Mesangial cell (primary cell): ENCODE measurements around the gene LACTBL1. TPM values are rescaled to one million over a fixed set of nuclear protein-coding genes. Genes with fewer than 3 reads are reported as not detected.

Experiments
- total RNA-seq: library from RNA; depleted of rRNA; stranded (reverse); fragments of >200 nt; gene quantifications from 2 replicates; pipeline ENCODE4 v1.2.3, GENCODE V29; 2015

Gene LACTBL1
- total RNA-seq = not detected in 2 replicates

GRCh38 chr1:22972760-22973159 lies at the start of gene LACTBL1:
Gene LACTBL1, minus strand, starts transcription at chr1:22972866. Its CDS starts 550 bp downstream, at chr1:22972316.

GRCh38 chr1:23019094-23019862 lies 46.6 kb upstream of the LACTBL1 start, which contains the start of gene KDM1A:
Gene KDM1A, plus strand, starts transcription at chr1:23019468. Its CDS starts 129 bp downstream, at chr1:23019597.

Other genes with a start within 250 kb of the LACTBL1 start
- gene TEX46, start 43.0 kb upstream of the LACTBL1 start, total RNA-seq = not detected in 2 replicates
- 75.8 and 127 TPM in 2 replicates for gene KDM1A, start 46.6 kb upstream of the LACTBL1 start, total RNA-seq
- 20.9 and 22.8 TPM in 2 replicates for gene LUZP1, start 196.0 kb upstream of the LACTBL1 start, total RNA-seq
- under 0.01 and 0.65 TPM in 2 replicates for gene HTR1D, start 244.6 kb upstream of the LACTBL1 start, total RNA-seq